Right forelimb (tissue), 1 donor: ENCODE measurements around the gene EIF1.
"Not testable (repeated sequence)": the region's sequence is repeated elsewhere in the genome, so short reads cannot be mapped to it uniquely, and the experiment has no call there.

Experiments used
- DNase-seq: peaks from one replicate; pipeline ENCODE4 v3.0.0-alpha.2; 2018

Gene EIF1

GRCh38 chr17:41679740-41680425, 8.8 kb upstream of the EIF1 start:
- no peak for DNase-seq

DNA sequence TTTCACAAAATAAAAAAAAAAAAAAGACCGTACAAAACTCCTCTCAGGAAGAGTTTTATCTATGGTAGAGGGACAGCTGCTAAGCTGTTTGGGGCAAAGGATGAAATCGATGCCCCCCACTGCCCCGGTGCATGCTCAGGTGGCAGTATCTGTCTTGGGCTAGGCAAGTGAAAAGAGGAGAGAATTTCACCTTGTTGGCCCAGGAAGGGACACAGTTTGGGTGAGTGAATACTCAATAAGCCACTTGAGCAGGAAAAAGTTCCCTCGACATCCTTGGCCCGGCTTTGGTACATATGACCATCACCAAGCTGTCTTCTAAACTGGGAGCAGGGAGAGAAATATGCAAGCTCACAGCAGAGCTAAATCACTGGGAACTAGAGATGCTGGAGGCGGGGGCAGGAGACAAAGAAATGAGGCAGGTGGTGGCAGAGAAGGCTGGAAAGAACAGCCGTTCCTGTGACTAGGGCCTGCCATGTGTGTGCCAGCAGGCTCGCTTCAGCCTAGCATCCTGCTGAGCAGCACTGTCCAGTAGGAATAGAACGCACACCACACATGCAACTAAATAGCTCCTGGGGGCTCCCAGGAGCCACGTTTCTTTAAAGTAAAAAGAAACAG, 8.2 kb upstream of the EIF1 start:
- DNase-seq: no peak

DNA sequence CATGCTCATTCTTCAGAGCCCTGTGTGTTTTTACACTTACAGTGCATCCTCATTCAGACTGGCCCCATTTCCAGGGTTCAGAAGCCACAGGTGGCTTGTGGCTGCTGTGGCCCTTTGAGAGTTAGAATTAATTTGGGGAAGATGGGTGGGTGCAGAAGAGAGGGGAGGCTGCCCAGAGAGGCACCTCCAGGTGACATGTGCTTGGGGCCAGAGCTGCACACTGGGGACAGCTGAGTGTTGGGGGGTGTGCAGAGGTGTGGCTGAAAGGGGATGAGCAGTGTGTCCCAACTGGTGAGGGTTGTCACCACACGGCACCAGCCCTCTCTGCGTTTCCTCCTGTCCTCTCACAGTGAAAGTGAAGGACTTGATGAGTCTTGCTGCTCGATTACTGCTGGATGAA, 6.9 kb upstream of the EIF1 start:
- no peak for DNase-seq

DNA sequence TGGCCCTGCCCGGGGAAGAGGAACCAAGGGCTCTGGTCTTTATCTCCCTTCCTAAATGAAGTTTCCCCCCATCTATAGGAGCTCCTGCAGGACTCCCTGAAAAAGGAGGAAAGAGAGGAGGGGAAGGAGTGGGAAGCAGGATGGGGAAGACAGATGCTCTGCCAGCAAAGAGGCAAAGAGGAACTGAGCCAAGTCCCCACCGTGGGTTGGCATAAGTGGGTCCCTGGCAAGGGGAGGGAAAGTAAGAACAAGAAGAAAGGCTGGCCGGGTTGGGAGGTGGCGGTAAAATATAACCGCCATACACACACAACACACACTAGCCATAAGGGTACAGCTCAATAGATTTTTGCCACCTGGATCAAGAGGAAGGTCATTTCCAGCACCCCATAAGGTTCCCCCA, 6.1 kb upstream of the EIF1 start:
- no peak for DNase-seq

DNA sequence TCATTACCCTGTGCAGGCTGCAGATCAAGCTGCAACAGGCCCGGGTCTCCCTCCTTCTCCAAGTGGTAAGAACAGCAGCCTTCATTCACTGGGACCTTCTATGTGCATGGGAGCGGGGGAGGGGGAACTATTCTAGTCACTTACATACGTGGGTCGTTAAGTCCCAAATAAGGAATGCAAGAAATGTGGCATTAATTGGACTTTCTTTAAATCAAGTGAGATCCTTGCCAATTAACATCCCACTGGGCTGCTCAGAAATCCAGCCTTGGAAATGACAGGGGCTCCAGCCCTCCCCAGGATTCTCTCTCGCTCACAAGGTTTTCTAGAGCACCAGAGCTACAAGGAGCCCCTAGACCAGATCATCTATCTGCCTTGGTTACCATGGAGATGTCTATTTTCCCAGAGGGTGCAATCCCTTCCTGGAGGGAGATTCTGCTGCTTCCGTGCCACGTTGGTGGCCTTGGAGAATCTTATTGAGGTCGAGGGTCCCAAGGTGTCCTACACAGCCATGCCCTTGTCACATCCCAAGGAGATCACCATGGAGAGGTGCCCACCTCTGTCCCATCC, 5.2 kb upstream of the EIF1 start:
- DNase-seq: no peak

GRCh38 chr17:41684035-41684434, 4.7 kb upstream of the EIF1 start:
- no peak for DNase-seq

DNA sequence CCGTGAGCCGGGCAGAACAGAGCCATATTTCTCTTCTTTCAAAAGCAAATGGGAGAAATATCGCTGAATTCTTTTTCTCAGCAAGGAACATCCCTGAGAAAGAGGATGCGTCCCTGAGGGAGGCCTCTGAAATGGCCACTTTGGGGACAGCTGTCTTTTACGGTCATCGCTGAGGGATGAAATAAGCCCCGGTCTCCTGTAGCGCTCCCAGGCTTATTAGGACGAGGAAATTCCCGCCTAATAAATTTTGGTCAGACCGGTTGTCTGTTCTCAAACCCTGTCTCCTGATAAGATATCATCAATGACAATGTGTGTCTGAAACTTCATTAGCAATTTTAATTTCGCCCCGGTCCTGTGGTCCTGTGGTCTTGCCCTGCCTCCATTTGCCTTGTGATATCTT, 2.9 kb upstream of the EIF1 start:
- DNase-seq: not testable (repeated sequence)

DNA sequence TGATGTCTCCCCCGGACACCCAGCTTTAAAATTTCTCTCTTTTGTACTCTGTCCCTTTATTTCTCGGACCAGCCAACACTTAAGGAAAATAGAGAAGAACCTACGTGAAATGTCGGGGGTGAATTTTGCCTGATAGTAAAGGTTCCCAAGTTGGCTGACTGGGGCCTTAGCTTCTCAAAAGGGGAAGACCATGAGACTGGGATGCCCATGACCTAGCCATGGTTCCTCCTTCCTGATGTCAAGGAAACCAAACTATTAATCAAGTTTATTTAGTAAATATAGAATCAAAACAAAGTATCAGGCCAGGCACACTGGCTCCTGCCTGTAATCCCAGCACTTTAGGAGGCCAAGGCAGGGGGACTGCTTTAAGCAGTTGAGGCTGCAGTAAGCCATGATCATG, 2.4 kb upstream of the EIF1 start:
- DNase-seq: no peak

DNA sequence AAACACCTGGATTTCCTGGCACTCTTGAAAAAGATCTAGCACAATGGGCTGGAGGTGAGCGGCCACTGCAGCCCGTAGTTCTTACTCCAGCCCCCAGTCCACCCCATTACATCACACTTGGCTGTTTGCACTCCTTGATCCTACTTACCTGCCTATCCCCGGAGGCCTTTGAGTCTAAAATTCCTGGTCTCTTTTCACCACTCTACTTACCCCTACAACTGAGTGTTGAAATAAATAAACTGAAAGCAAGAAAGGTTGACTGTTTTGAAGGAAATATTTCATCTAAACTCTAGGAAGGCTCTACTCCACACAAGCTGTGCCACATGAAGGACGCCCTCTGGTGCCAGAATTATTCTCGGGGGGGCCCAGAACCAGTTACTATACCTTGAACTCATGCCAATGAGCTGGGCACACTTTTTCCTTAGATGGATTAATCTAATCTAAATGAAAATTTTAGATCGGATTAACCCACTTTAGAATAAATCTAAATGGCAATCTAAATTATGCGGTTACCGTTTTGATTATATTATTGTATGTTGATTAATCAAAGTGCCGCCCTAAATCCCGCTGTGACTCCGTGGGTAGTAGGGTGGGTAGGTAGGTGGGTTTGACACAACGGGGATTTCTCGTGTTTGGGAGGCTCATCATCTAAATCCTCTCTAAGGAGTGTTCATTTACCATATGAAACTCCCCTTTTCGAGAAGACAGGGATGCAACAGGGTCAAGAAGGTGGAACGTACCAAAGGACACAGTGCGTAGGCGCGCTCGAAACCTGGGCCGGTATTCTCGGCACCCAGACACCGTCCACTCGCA, 651 bp upstream of the EIF1 start:
- no peak for DNase-seq

- DNase-seq: no peak
Observed at GRCh38 chr17:41689497-41690299, 1.0 kb downstream of the EIF1 start.

DNA sequence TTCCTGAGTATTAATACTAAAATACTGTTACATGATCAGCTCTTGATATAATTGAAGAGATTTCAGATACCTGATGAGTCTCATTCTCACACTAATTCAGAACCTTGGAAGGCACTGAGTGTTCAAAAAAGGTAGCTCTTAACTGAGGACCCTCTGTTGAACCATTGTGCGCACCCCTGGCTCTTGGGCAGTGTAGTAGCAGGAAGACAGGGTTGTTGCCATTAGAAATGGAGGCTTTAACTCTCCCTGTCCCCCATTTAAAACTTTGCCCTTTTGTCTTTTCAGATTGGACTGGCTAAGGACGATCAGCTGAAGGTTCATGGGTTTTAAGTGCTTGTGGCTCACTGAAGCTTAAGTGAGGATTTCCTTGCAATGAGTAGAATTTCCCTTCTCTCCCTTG, 1.8 kb downstream of the EIF1 start:
- no peak for DNase-seq

DNA sequence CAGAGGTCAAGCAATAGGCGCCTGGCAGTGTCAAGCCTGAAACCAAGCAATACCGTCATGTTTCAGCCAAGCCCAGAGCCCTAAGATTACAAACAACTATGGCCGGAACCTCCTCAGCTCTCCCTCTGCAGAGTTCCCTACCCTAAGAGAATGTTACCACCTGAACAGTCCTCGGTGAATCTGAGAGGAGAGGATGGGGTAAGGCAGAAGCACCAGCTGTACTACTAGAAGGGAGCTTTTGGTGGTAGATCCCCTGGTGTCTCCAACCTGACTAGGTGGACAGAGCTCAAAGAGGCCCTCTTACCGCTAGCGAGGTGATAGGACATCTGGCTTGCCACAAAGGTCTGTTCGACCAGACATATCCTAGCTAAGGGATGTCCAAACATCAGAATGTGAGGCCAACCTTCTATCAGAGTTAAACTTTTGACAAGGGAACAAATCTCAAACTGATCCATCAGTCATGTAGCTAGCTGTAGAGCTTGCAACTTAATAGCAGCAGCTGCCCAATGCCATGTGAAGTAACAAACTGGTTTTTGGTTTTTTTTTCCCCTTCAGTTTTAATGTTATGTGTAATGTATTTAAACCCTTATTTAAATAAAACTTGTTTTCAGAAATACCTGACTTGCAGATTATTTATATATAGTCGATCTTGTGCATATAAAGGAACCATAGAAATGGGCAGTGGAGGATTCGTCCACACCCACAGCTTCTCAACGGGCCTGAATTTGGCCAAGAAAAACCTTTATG, 2.5 kb downstream of the EIF1 start:
- no peak for DNase-seq

DNA sequence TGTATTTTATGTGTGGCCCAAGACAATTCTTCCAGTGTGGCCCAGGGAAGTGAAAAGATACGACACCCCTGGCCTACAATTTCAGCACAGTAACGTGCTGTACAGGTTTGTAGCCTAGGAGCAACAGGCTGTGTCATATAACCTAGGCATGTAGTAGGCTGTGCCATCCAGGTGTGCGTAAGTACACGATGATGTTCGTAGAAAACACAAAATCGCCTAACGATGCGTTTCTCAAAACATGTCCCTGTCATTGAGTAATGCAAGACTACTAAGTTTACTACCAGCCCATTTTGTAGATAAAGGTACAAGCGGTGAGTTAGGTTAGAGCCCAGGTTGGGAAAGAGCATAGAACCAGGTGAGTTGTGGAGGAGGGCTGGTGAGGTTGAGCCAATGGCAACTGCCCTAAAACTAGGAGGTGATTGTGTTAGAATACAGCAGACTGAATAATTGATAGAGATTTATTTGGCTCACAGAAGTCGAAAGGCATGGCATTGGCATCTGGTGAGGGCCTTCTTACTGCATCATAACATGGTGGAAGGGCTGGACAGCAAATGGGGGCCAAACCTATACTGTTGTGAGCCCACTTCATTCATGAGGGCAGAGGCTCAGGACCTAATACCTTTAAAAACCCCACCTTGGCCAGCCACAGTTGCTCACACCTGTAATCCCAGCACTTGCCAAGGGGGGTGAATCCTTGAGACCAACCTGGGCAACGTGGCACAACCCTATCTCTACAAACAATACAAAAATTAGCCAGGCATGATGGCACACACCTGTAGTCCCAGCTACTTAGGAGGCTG, 4.2 kb downstream of the EIF1 start:
- no peak for DNase-seq

GRCh38 chr17:41695134-41695661, 6.5 kb downstream of the EIF1 start:
- no peak for DNase-seq

- DNase-seq: peak; percentile 64
Observed at GRCh38 chr17:41695954-41696757, 7.5 kb downstream of the EIF1 start.

DNA sequence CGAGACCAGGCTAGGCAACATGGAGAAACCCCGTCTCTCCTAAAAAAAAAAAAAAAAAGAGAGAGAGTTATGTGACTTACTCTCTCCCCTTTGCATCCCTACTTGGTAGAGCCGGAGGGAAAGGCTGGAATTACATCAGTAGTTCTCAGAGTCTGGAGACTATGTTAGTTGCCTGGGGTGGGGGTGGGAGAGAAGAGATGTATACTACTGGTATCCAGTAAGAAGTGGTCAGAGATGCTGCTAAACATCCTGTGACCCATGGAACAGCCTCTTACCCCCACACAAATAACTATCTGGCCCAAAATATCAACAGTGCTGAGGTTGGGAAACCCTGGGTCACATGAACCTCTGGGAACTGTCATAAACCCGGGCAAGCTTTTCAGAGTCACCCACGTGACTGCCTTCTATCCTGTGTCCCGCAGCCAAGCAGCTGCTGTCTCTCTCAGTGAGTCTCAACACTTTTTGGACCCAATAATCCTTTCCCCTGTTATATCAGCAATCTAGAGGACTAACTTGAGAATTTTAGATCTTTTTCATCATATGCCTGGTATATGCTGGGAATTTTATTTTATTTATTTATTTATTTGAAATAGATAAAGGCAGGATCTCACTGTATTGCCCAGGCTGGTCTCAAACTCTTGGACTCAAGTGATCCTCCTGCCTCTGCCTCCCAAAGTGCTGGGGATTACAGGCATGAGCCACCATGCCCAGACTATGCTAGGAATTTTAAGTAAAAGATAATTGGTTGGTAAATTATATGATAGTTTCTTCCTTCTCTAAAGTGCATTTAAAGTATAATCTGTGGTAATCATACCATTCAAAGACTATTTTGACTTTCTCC, 8.7 kb downstream of the EIF1 start:
- no peak for DNase-seq

- not testable (repeated sequence) for DNase-seq
Observed at GRCh38 chr17:41700843-41701242, 12.2 kb downstream of the EIF1 start.

GRCh38 chr17:41702712-41703111, 14.0 kb downstream of the EIF1 start:
- DNase-seq: no peak
